ENCODE data around the gene BCL2. TPM values are rescaled to one million over a fixed set of nuclear protein-coding genes. Genes with fewer than 3 reads are reported as not detected.

BCL2 gene
- total RNA-seq, 1 donor from 2014 or later: 17.3 TPM

DNA sequence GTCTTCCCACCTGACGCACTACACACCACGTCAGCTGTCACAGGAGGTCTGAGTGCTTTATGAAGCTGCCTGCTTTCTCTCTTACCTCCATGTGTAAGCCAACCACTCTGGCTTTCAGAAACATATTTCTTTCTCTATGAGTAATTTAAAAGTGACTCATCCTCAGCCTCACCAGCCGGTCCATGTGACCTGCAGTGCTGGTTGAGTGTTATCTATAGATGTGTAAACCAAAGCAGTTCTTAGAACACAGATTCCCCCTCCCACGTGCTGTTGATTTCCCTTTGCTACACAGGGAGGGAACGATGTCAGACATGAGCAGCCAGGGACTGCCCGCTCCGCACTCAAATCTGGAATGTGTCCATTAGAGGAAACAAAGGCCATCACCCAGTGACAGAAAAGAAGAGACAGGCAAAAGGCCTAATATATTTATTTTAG lies 157.8 kb downstream of the BCL2 start:
- Histone ChIP-seq H3K27ac (peak overlapping the region; percentile 60), H3K9me3 (no peaks in the 10 kb centered on the region), H3K27me3 (no peaks in the 10 kb centered on the region), H3K36me3 (no peaks in the 10 kb centered on the region), H3K4me3 (no peak overlapping the region), H3K4me1 (peaks cover 22% of the 10 kb centered on the region)
- ATAC-seq (peak; percentile 89), DNase-seq (peak; percentile 69)
- TF ChIP-seq, protein P1, sequence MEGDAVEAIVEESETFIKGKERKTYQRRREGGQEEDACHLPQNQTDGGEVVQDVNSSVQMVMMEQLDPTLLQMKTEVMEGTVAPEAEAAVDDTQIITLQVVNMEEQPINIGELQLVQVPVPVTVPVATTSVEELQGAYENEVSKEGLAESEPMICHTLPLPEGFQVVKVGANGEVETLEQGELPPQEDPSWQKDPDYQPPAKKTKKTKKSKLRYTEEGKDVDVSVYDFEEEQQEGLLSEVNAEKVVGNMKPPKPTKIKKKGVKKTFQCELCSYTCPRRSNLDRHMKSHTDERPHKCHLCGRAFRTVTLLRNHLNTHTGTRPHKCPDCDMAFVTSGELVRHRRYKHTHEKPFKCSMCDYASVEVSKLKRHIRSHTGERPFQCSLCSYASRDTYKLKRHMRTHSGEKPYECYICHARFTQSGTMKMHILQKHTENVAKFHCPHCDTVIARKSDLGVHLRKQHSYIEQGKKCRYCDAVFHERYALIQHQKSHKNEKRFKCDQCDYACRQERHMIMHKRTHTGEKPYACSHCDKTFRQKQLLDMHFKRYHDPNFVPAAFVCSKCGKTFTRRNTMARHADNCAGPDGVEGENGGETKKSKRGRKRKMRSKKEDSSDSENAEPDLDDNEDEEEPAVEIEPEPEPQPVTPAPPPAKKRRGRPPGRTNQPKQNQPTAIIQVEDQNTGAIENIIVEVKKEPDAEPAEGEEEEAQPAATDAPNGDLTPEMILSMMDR (IDR thresholded peaks at IDR 0.05): no peak
- intact Hi-C loops (cut with DNase I): no loop called here

DNA sequence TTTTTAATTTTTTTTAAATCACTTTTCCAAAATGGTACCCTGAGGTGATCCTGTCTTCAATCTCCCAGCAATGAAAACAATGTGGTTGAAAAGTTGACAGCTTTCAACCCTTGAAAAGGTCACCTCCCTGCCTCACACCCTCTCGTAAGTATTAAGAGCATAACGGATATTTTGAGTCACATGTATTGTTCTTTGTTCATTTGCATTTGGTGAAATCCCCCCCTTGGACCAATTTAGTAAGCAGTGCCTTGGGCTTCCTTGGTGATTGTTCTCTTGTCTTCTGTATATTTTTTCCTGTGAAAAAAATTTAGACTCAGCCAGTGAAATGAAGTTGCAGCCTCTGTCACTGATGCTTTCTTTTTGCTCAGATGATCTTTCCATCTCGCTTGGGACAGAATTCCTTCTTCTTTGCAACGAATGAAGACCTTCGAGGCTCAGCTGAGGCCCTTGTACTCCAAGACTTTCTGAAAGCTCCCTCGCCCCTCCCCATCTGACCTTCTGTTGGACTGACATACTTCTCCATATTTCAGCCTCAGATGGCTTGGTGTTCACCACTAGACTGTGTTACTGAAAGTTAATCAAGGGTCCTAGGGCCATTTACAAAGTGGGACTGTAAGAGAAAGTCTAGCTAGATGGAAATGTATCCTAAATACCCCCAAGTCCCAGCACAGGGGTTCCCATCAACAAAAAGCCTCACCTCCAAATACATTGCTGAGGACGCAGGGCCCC lies 158.4 kb downstream of the BCL2 start:
- TF ChIP-seq, protein P1 (IDR thresholded peaks at IDR 0.05): no peak
- intact Hi-C loops (cut with DNase I): no loop called here

DNA sequence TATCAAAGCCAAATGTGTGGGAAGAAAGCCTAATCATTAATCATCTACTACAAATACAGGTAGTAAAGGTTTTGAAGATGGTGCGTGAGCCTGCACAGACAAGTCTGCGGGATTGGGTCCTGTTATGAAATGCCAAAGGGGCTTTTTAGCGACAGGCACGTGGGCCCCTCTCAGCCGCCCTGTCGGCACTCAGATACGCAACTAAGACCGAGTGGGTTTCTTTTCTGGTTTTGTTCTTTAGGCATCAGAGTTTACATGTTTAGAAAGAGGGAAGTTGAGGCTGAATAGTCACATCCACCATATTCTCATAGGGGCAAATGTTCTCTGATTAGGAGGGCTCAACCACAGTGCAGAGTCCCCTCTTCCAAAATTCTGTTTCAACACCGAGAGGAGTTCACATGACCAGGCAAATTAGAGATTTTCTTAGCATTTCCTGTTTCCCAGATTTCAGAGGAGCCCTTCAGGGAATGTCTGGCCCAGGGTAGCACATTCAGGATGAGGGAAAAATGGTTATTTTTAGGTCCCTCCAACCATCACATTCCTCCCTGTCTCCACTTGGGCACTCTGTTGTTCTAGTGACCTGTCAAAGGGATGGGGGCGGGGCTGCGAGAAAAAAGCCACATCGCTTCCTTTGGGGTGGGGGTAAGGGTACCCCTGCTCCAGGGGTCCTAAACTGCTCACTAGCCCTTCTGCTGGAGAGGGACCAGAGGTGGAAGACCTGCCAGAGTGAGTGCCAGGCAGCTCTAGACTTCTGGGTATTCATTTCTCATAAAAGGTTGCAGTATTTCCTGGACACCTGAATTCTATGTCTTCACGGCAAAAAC lies 159.2 kb downstream of the BCL2 start:
- Histone ChIP-seq H3K27me3 (no peaks in the 10 kb centered on the region), H3K27ac (peak overlapping the region; percentile 12), H3K4me1 (peaks cover 26% of the 10 kb centered on the region), H3K9me3 (no peaks in the 10 kb centered on the region), H3K36me3 (no peaks in the 10 kb centered on the region), H3K4me3 (no peak overlapping the region)
- DNase-seq (no peak), ATAC-seq (no peak)
- intact Hi-C loops (cut with DNase I): no loop called here
- TF ChIP-seq, protein P1 (IDR thresholded peaks at IDR 0.05): no peak

More for the DNA sequence above, 158.4 kb downstream of the BCL2 start:
- H3K4me1 ChIP-seq: peaks cover 22% of the 10 kb centered on the region
- H3K36me3 ChIP-seq: no peaks in the 10 kb centered on the region
- ATAC-seq (no peak), DNase-seq (no peak)
- H3K9me3 ChIP-seq: no peaks in the 10 kb centered on the region
- peak overlapping the region; percentile 56 for H3K27ac ChIP-seq
- H3K4me3 ChIP-seq: no peak overlapping the region
- no peaks in the 10 kb centered on the region for H3K27me3 ChIP-seq

DNA sequence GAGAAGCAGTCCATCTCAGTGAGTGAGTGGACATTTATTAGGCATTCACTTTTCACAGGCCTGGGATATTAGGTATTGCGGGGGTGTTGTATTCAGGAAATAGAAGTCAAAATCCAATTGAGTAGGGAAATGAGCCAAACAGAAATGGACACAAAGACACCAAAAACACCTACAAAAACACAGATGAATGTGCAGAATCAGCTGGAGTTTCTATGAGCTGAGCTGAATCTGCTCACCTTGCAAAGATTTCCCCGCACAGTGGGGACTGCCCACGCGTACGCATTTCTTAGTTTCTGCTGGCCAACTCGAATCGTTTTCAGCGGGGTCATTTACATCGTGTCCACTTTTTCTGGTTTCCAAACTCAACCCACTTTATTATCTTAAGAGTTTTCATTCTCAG lies 160.0 kb downstream of the BCL2 start:
- no peaks in the 10 kb centered on the region for H3K36me3 ChIP-seq
- intact Hi-C loops (cut with DNase I): no loop called here
- no peak overlapping the region for H3K27ac ChIP-seq
- no peaks in the 10 kb centered on the region for H3K9me3 ChIP-seq
- ATAC-seq (no peak), DNase-seq (no peak)
- H3K4me1 ChIP-seq: peaks cover 28% of the 10 kb centered on the region
- H3K27me3 ChIP-seq: no peaks in the 10 kb centered on the region
- TF ChIP-seq, protein P1 (IDR thresholded peaks at IDR 0.05): no peak
- H3K4me3 ChIP-seq: no peak overlapping the region

DNA sequence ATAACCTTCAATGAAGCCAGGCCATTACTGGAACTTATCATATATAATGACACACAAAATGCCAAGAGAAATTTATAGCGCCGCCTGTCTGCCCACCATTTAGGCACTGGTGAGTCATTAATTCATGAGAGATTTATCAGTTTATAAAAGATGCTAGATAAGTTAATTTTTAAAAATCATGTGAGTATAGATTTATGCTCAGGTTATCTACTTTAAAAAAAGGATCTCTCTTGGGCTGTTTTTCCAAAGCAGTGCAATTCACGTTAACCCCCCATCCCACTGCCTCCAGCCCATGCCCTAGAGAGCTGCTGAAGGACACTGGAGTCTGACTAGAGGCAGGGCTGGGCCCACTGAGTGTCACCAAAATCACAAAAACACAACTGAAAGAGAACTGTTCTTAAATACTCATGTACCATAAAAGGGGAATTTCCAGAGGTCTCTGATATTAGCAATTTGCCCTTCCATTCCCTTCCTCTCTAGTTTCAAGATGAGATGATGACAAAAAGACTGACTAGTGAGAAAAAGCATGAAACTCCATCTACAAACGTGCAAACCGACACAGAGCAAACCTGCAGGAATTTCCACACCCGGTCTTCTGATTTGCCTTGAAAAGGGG lies 160.8 kb downstream of the BCL2 start:
- ATAC-seq (no peak), DNase-seq (no peak)
- Histone ChIP-seq H3K4me1 (peaks cover 28% of the 10 kb centered on the region), H3K27me3 (no peaks in the 10 kb centered on the region), H3K4me3 (no peak overlapping the region), H3K9me3 (no peaks in the 10 kb centered on the region), H3K27ac (no peak overlapping the region), H3K36me3 (no peaks in the 10 kb centered on the region)
- intact Hi-C loops (cut with DNase I): no loop called here
- TF ChIP-seq, protein P1 (IDR thresholded peaks at IDR 0.05): no peak
